ENCODE data around the gene SLC35F1.
"Not testable (repeated sequence)": the region's sequence is repeated elsewhere in the genome, so short reads cannot be mapped to it uniquely, and the experiment has no call there.

The SLC35F1 gene

DNA sequence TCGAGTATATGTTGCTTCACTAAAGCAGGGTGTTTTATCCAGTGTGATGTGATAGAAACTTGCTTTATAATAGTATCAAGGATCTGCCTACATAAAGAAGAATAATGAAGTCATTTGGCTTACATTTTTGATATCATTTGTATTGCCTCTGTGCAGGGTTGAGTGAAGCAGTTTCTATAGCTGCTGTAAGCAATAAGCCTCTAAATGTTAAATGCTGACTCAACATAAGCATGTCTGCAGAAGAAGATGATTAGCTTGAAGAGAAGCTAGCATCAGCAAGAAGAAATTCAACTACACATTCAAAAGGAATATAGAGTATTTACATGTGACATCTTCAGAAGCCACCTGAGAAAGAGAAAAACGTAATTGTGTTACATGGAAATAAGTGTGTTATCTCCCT is 17.6 kb downstream of the SLC35F1 start:
- in situ Hi-C loops (cut with MboI; ENCODE audit: low sequenced_read_pairs): no loop called here

DNA sequence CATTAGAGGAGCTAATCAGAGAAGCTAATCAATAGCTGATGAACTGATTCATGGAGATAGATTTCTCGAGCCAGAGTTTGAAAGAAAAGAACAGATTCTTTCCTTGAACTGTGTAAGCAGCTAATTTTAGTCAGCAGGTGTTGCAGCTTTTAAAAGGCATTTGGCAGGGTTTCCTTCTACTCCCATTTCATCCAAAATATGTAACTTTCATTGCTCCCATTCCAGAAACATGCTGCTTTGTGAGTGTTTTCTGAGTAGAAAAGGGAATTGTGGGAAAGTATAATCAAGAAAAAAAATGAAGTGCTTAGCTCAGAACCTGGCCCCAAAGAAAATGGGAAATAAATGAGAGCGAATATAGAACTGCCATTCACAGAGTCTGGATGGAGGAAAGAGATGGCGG is 20.8 kb downstream of the SLC35F1 start:
- in situ Hi-C loops (cut with MboI; ENCODE audit: low sequenced_read_pairs): no loop called here

DNA sequence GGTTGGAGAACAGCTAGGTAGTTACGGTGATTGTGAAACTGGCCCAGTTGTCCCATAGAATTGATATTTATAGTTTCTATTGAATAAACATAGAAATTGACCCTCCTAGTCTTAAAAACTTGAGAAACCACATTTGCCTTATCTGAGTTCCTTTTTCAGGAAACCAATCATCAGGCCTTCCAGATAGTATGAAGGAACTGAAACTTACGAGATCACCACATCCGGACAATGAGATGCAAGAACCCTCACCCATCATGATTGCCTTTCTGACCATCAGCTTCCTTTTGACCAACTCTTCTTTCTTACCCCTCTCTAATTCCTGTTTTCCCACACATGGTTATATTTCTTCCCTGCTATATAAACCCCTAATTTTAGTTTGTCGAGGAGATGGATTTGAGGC is 21.8 kb downstream of the SLC35F1 start:
- in situ Hi-C loops (cut with MboI; ENCODE audit: low sequenced_read_pairs): no loop called here

DNA sequence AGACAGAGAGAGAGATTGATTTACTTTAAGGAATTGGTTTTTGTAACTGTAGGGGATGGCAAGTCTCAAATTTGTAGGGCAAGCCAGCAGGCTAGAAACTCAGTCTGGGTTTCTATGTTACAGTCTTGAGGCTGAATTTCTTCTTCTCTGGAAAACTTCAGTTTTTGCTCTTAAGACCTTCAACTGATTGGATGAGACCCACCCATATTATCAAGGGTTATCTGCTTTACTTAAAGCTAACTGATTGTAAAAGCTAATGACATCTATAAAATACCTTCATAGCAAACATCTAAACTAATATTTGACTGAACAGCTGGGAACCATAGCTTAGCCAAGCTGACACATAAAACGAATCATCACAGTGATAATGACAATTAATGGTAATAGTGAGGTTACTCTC is 22.4 kb downstream of the SLC35F1 start:
- in situ Hi-C loops (cut with MboI; ENCODE audit: low sequenced_read_pairs): no loop called here

DNA sequence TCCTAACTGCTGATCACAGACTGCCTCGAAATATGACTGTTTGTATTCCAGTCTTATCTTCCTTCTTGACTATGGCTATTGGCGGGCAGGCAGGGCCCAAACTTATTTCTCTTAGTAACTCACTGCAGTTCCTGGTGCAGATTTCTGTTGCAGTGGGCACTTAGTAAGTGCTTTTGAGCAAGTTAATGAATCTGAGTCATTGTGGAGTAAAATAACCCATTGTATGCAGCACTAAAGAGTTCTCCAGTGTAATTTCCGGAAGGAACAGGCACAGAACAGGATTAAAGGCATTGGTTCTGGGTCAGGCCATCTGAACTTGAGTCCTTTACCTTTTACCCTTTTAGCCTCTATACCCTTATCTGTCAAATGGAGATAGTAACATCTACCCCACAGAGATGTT is 23.6 kb downstream of the SLC35F1 start:
- in situ Hi-C loops (cut with MboI; ENCODE audit: low sequenced_read_pairs): no loop called here

DNA sequence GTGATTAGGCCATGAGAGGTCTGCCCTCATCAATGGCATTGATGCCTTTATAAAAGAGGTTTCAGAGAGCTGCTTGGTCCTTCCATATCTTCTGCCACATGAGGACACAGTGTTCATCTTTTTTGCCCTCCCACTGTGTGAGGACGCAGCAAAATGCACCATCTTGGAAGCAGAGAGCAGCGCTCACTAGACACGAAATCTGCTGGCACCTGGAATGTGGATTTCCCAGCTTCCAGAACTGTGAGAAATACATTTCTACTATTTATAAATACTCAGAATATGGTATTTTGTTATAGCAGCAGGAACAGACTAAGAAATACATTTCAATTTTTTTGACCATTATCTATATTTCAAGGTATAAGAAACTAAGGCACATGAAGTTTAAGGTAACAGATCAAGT is 24.9 kb downstream of the SLC35F1 start:
- in situ Hi-C loops (cut with MboI; ENCODE audit: low sequenced_read_pairs): no loop called here

DNA sequence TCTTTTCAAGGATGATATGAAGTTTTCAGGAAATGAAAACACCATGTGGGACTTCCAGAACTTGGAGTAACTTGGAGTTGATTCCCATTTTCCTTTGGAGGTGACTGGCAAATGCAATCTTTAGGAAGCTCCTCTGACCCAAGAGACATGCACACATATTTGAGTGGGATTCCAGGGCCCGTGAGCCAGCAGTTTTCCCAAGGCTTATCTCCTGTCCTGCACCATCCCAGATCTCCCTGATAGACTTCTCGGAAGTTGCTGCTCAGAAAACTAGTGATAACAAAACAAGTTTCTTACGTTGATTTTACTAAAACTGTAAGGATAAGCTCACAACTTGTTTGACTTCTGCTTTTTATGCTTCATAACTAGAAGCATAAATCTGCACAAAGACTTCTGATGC is 25.6 kb downstream of the SLC35F1 start:
- in situ Hi-C loops (cut with MboI; ENCODE audit: low sequenced_read_pairs): no loop called here

DNA sequence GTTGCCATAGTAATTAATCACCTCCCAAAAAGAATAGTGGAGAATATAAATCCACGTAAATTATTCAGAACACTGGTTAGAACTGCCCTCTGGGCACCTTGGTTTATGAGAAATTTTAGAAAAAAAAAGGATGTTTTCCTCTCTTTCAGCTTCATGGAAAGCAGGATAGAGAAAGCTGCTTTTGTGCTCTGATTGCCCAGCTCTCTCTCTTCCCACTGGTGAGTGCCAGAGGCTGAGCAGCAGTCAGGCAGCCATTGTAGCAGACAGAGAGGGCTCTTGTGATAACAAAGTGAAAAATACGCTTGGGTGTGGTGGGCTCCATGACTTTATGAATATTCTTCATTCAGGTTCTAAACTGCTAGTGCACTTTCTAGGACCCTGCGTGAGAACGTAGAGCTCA is 26.4 kb downstream of the SLC35F1 start:
- in situ Hi-C loops (cut with MboI; ENCODE audit: low sequenced_read_pairs): no loop called here

DNA sequence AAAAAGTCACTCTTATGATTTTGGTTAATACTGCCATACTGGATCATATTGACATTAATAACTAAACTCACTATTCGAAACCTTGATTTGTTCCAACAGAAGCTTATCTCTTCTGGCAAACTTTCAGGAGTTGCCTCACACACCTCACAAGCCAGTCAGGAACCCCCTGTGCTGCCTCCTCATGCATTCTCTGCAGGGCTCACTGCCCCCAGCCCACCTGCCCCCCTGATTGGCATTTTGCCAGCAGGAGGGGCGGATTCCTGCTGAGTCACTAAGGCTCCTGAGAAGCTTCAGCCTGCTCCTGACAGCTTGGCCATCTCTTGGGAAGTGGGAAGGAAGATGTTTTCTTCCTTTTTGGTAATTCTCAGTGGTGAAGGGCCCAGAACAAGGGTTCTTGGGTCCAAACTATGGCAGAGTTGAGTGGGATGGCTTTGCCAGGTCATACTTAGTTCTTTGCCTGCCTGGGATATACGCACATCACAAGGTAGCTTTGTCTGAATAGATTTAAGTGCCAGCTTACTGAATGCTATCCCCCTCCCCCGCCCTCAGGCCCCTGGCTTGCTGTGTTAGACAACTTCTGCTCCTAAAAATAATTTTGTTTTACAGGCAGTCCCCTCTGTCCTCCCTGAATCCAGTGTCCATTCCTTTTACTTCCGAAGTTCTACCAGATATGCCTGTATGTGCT is 31.4 kb downstream of the SLC35F1 start:
- in situ Hi-C loops (cut with MboI; ENCODE audit: low sequenced_read_pairs): no loop called here

DNA sequence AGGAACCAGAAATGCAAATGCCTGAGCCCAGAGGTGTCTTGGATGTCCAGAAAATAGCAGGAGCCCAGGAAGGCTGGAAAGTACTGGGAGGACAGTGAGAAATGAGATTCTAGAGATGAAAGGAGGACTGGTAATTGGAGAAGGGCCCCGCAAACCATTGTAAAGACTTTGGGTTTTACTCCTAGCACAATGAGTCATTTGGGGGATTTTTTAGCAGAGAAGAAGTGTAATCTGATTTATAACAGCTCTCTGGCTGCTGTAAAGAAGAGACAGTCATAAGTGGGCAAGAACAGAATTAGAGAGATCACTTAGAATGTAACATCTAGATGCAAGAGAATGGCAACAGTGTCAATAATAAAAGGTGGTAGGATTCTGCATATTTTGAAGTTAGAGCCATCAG is 40.2 kb downstream of the SLC35F1 start:
- in situ Hi-C loops (cut with MboI; ENCODE audit: low sequenced_read_pairs): no loop called here

DNA sequence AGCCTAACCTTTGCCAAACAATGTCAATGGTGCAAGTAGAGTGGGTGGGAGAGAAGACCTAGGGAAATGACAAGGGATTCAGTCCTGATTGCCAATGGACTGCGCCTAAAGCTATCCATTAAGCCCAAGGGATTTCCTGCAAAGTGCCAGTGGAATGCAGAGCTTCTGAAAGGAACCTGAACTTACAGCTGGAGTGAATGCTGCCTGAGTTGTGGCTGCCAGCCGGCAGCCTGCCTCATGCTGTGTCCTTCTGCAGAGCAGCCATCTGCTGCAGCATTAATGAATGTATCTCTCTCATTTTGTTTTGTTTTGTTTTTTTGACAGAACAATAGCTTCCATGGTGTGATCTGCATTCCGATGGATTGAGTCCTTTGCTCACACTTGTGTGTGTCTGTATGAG is 44.7 kb downstream of the SLC35F1 start:
- in situ Hi-C loops (cut with MboI; ENCODE audit: low sequenced_read_pairs): no loop called here

DNA sequence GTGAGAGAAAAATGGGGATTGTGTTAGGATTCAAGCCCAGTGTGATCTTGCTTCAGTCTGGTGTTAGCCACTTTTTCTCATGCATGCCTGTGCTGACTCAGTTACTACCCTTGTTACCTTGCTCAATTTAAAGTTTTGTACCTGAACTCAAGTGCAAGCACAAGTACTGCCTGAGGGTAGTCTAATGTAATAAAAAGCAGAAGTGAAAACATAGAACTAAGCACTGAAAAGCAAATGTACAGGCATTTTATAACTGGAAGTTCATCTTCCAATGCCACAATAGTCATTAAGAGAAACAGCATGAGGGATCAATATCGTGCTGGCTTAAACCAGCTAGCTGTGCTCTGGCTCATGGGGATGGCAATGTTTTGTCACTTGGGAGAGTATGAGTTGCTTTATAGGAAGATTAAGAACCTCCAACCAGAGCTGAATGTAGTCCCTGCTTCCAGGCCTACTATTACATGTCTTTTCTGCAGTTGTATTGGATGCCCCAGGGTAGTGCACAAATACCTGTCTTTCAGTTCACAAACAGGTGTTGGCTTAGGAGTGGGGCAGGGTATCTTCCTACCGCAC is 48.7 kb downstream of the SLC35F1 start:
- in situ Hi-C loops (cut with MboI; ENCODE audit: low sequenced_read_pairs): no loop called here

DNA sequence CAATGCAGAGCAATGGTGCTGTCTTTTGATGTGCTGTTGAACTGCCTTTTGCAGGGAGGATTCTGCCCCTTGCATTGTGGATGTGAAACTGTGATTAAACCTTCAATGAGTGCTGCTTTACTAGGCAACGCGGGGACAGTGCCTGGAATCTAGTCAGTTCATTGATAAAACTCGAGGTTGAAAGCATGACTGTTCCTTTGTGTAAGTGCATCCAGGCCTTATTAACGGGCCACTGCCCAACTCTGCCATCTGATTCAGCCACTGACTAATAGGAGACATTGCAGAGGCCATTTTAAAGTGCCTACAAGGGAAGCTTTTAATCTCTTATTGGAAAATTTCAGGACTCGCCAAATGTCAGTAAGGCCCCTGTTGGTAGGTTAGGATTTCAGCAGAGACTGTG is 49.3 kb downstream of the SLC35F1 start:
- in situ Hi-C loops (cut with MboI; ENCODE audit: low sequenced_read_pairs): no loop called here

DNA sequence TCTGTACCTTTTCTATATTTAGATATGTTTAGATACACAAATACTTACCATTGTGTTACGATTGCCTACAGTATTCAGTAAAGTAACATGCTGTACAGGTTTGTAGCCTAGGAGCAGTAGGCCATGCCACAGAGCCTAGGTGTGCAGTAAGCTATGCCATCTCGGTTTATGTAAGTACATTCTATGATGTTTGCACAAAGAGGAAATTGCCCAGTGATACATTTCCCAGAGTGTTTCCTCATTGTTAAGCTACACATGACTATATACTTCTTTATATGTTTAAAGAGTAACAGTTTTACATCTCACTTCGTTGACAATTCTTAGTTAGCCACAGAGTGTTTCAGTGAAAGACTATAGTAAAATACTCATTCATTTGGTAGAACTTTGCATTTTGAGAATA is 51.5 kb downstream of the SLC35F1 start:
- in situ Hi-C loops (cut with MboI; ENCODE audit: low sequenced_read_pairs): no loop called here

DNA sequence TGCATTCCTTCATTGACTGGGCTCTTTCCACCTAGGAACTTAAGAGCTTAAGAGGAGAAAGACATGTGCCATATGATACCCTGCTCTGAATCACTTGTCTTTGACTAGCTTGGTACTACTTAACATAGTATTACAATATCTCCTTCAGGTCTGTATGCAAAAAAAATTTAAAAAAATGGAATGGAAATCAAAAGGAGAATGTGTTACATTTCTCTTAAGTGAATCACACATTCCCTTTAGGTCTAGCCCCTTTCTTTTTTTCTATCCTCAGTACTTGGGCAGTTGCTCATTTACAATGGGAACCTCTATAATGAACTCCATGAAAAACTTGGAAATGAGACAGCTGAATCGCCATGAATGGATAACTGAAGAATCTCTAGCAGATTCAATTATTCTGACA is 53.8 kb downstream of the SLC35F1 start:
- in situ Hi-C loops (cut with MboI; ENCODE audit: low sequenced_read_pairs): no loop called here

DNA sequence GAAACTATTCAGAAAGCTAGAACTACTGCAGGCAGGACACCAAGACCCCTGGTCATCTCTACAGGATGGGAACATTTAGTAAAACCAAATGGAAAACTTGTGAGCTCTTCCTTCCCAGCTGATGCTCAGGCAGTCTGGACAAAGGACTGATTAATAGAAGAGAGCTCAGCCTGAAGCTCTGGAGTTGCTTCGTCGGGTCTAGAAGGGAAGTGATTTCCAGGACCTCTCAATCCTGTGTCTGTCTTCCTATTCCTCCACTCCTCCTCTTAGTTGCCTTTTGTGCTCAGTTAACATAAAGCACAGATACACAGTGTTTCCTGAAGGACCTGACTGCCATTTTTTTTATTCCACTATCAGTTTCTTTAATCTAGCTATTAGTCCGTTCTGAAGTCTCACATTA is 54.2 kb downstream of the SLC35F1 start:
- in situ Hi-C loops (cut with MboI; ENCODE audit: low sequenced_read_pairs): no loop called here

DNA sequence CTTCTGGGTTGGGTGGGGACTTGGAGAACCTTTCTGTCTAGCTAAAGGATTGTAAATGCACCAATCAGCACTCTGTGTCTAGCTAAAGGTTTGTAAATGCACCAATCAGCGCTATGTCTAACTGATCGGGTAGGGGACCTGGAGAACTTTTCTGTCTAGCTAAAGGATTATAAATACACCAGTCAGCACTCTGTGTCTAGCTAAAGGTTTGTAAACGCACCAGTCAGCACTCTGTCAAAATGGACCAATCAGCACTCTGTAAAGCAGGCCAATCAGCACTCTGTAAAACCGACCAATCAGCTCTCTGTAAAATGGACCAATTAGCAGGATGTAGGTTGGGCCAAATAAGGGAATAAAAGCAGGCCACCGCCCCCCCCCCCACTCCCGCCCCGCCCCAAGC is 58.7 kb downstream of the SLC35F1 start:
- in situ Hi-C loops (cut with MboI; ENCODE audit: low sequenced_read_pairs): not testable (repeated sequence)

DNA sequence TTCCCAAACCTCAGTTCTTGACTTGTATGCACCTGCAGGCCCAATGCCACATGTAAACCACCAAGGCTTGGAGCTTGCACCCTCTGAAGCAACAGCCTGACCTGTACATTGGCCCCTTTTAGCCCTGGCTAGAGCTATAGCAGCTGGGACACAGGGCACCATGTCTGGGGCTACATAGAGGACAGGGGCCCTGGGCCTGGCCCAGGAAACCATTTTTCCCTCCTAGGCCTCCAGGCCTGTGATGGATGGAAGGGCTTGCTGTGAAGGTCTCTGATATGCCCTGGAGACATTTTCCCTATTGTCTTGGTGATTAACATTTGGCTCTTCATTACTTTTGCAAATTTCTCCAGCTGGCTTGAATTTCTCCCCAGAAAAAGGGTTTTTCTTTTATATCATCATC is 64.6 kb downstream of the SLC35F1 start:
- in situ Hi-C loops (cut with MboI; ENCODE audit: low sequenced_read_pairs): no loop called here

DNA sequence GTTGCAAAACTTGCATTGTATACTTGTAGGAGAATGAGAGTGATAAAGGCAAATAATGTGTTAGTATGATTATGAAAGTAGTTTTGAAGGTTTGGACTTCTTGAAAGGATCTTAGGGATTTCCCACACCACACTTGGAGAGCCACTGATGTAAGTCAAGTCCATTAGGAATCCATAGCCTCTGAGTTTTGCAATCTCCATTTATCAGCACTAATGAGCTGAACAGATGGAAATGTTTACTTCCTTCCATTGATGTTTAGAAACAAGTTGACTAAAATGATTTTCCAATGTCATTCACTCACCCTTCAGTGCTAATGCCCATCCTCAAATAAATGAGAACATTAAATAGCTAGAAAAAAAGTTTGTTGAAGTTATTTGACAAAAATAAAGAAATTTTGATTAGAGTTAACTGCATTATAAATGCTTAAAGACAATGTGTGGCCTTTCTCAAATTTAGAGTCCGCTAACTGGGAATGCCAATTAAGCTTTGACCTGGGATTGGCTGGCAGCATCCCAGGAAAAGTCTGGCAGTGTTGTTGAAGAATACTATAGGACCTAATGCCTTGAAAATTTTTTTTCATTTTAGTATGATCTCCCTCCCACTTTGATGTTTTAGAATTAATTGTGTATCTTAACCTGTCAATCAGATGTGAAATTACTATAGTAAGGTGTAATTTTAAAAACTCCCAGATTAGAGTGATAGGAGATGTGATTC is 68.0 kb downstream of the SLC35F1 start:
- in situ Hi-C loops (cut with MboI; ENCODE audit: low sequenced_read_pairs): no loop called here

DNA sequence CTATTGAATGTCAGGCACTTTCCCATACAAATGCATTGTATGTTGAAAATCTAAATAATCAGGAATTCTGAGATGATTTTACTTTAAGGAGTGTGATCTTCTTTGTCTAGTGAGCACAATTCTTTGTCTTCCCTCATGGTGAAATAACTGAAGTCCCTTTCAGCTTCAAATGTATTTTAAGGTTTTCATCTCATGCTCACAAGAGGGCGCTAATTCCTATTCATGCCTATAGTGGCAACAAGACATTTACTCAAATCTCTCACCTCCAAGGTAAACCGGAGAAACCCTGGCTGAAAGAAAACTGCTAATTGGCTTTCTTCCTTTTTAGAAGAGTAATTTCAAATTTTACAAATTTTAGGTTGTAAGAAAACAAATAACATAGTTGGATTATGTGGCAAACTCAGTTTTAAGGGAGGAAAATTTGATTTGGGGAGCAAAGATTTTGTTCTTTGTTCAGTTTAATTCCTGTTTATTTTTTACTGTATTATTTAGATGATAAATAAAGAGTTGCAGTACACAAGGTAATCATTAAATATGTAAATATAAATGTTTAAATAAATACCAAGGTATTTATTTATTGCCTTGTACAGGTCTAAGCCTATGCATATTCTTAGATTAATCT is 69.1 kb downstream of the SLC35F1 start:
- in situ Hi-C loops (cut with MboI; ENCODE audit: low sequenced_read_pairs): no loop called here

DNA sequence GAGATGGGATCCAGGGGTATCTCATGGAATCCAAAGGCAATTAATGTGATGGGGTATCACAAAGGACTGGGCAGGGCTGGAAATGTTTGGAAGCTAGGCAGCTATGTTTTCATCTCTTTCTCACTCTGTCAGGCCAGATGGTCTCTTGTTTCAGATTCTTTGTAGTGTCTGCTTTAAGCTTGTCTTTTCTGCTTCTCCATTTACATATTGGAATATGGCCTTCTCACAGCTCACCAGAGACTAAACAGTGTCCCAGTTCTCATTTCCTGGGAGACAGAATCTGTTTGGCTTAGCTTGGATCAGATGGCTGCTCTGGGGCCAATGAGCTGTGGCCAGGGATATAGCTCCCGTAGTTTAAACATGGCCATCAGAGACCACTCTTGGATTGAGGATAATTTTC is 78.9 kb downstream of the SLC35F1 start:
- in situ Hi-C loops (cut with MboI; ENCODE audit: low sequenced_read_pairs): no loop called here

DNA sequence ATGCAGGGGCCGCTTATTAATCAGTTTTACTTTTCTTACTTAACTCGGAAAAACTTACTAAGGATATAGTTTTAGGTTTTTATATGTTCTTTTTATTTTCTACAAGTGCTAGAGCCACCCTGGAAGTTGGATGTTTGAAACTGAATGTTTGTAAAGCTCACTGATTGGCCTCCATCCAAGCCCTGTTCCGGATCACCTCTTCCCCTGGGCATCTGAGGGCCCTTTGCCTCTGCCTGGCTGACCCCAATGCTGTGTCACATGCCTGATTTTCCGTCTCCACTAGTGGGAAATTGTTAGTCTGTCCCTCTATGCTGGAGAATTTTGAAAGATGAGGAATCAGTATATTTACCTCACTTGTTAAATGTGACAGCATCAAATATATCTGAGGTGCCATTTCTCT is 79.3 kb downstream of the SLC35F1 start:
- in situ Hi-C loops (cut with MboI; ENCODE audit: low sequenced_read_pairs): no loop called here
